ENCODE data around the gene TMEM255B.
"Not testable (repeated sequence)": the region's sequence is repeated elsewhere in the genome, so short reads cannot be mapped to it uniquely, and the experiment has no call there.

Gene TMEM255B

DNA sequence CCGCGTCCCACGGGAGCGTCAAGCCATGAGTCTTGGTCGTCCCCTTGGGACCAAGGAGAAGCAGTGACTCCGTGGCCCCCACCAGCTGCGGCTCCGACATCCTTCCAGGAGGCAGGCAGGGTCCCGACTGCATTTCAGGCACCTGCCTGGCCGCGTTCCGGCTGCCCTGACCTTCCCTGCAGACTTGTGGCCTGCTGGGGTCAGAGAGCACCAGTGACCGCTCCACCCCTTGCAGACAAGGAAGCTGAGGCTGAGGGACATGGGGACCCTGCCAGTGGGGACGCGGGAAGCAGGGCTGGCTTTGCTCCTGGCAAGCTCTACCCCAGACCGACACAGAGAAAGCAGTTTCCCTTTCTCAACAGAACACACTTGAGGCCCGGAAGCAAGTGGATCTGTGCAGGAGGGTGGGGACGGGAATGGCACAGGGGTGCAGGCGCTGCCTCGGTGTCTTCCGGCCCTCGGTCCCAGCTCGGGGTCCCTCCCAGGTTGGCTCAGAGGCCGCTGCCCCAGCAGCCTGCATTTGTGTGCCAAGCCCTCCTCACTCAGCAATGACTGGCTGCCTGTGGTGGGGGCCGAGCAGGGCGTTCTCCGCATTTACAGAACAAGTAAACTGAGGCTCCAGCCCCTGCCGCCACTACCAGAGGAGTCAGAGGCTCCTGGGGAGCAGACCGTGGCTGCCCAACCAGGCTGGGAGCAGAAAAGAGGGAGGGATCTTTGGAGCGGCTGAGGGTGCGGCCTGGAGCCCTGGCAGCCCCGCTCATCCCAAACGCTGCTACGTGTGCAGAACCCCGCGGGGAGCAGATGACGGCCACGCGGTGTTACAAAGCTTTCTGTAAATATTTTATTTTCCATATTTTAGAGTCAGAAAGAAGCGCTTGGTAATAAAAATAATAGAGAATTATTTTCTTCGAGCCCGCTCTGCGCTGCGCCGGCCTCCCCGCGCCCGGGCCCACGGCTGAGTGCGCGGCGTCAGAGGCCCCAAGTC, 61.0 kb downstream of the TMEM255B start:
- H3K9me3 ChIP-seq (ENCODE audit: low read length) = no peaks in the 10 kb centered on the region
- no peaks in the 10 kb centered on the region for H3K27me3 ChIP-seq (ENCODE audit: control insufficient read depth in 1 of 2, insufficient read depth in 2 of 2, low read length in 2 of 2)
- peak overlapping the region; percentile 39 to 51 for H3K4me3 ChIP-seq (ENCODE audit: low read depth in 1 of 2, low read length in 2 of 2)
- H3K9ac ChIP-seq (ENCODE audit: low read length) = no peak overlapping the region
- peaks cover 26% of the 10 kb centered on the region for H3K4me1 ChIP-seq (ENCODE audit: insufficient read depth, low read length)
- no peaks in the 10 kb centered on the region for H3K36me3 ChIP-seq (ENCODE audit: insufficient read depth, low read length)
- H3K27ac ChIP-seq (ENCODE audit: low read depth, low read length) = peak overlapping the region; percentile 87

DNA sequence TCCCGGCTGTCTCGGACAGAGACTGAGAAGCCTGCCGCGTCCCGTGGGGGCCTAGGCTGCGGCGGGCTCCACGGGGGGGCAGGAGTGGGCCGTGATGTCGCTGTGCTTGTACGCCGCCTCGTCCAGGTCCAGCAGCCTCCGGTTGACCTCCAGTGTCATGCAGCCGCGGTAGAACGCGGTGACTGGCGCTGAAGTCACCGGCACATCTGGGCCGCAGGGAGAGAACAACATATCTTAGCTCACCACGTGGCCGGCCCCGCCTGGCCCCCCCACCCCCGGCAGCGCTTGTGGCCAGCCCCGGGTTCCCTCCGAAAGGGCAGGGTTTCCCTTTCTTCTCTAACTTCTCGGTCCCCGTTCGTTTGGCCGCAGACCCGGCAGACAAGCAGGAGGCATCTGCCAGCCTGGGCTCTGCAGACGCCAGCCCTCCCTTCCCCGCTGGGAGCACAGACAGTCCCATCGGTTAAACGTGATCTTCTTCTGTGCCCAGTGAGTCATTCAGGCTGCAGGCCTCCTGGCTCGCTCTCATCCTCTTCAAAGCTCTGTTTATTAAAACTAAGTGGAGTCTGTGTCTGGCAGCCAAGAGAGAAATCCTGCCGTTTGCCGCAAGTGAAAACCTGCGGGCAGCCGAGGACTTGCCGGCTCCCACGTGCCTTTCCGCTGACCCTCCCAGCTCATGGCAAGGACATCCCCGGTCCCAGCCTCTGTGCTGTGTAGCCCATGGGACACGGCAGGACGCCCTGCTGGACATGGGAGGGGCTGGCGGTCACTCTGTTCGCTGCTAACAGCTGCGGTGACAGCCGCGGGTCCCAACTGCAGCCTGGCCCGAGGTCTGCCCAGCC, 62.0 kb downstream of the TMEM255B start:
- Histone ChIP-seq H3K36me3 (ENCODE audit: insufficient read depth, low read length) (no peaks in the 10 kb centered on the region), H3K4me1 (ENCODE audit: insufficient read depth, low read length) (peaks cover 26% of the 10 kb centered on the region), H3K9ac (ENCODE audit: low read length) (no peak overlapping the region), H3K27me3 (ENCODE audit: control insufficient read depth in 1 of 2, insufficient read depth in 2 of 2, low read length in 2 of 2) (no peaks in the 10 kb centered on the region), H3K9me3 (ENCODE audit: low read length) (no peaks in the 10 kb centered on the region), H3K27ac (ENCODE audit: low read depth, low read length) (peak overlapping the region; percentile 87), H3K4me3 (ENCODE audit: low read depth in 1 of 2, low read length in 2 of 2) (peak overlapping the region; percentile 39 to 51)

DNA sequence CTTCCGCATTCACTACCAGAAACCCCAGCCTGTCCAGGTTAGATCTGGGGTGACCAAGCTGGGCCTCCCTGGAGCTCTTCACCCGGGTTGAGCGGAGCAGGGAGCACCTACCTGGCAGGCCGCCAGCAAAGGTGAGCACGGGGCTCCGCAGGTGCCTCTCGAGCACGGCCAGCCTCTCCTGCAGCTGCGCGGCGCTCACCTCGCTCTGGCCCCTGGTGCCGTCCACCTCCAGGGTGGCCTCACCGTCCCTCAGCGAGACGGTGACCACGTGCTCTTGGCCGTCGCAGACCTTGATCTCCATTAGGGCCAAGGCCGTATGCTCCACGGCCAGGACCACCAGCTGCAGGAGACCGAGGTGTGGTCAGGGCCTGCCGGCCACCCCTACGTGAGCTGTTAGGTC, 62.8 kb downstream of the TMEM255B start:
- Histone ChIP-seq H3K4me3 (ENCODE audit: low read depth in 1 of 2, low read length in 2 of 2) (peak overlapping the region in 1 of 2 donors; percentile 51), H3K27ac (ENCODE audit: low read depth, low read length) (peak overlapping the region; percentile 87), H3K27me3 (ENCODE audit: control insufficient read depth in 1 of 2, insufficient read depth in 2 of 2, low read length in 2 of 2) (no peaks in the 10 kb centered on the region), H3K4me1 (ENCODE audit: insufficient read depth, low read length) (peaks cover 24% of the 10 kb centered on the region), H3K9me3 (ENCODE audit: low read length) (no peaks in the 10 kb centered on the region), H3K36me3 (ENCODE audit: insufficient read depth, low read length) (peaks cover under 1% of the 10 kb centered on the region), H3K9ac (ENCODE audit: low read length) (no peak overlapping the region)

DNA sequence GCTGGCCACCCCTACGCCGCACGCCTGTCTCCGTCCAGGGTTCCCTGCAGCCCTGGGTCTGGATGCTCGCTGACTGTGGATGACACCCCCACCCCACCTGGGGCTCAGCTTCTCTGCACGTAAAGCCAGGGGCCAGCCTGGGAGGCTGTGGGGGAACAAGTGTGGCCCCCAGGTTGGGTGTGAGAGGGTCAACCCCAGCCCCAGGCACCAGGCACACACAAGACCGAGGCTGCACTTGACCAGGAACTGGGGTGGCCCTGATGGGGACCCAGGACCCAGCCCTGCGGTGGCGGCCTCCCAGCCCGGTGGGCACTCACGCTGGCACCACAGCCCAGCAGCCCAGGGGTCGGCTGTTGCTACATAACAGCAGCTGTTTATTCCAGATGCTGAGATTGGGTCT, 63.2 kb downstream of the TMEM255B start:
- Histone ChIP-seq H3K9ac (ENCODE audit: low read length) (no peak overlapping the region), H3K9me3 (ENCODE audit: low read length) (no peaks in the 10 kb centered on the region), H3K4me3 (ENCODE audit: low read depth in 1 of 2, low read length in 2 of 2) (no peak overlapping the region), H3K4me1 (ENCODE audit: insufficient read depth, low read length) (peaks cover 22% of the 10 kb centered on the region), H3K27me3 (ENCODE audit: control insufficient read depth in 1 of 2, insufficient read depth in 2 of 2, low read length in 2 of 2) (no peaks in the 10 kb centered on the region), H3K27ac (ENCODE audit: low read depth, low read length) (peak overlapping the region; percentile 87), H3K36me3 (ENCODE audit: insufficient read depth, low read length) (peaks cover 5% of the 10 kb centered on the region)

DNA sequence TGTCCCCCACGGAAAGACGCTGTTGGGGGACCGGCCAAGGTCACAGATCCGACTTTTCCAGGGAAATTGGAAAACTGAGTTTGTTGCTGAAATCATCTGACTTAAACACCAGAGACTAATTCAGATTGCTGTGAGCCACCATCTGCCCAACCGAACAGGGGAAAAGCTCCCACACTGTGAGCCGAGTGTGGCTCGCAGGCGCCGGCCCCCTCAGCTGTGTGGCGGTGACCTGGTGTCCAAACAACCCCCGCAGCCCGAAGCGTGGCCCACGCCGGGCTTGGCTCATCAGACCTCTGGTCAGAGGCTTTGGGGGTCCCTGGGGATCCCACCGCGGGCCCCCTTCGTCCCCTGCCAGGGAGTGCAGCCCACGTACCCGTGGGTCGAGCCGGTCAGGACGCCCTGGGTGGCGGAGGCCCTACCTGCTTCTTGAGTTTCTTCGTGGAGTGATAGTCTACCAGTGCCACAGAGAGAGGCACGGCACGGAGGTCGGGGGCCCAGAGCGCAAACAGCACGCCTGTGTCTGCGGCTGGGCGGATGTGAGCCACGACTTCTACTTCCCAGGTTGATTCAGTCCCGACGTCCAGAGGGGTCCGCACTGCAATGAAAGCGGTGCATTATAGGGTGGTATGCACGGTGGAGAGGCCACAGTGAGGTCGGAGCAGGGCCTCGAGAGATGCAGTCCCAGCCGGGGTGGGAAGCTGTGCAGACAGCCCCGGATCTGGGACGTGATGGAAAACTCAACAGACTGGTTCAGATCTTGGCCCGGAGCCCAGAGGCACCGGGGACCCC, 64.1 kb downstream of the TMEM255B start:
- H3K4me3 ChIP-seq (ENCODE audit: low read depth in 1 of 2, low read length in 2 of 2) = no peak overlapping the region
- H3K4me1 ChIP-seq (ENCODE audit: insufficient read depth, low read length) = peaks cover 22% of the 10 kb centered on the region
- no peaks in the 10 kb centered on the region for H3K27me3 ChIP-seq (ENCODE audit: control insufficient read depth in 1 of 2, insufficient read depth in 2 of 2, low read length in 2 of 2)
- no peak overlapping the region for H3K9ac ChIP-seq (ENCODE audit: low read length)
- peaks cover 7% of the 10 kb centered on the region for H3K36me3 ChIP-seq (ENCODE audit: insufficient read depth, low read length)
- no peaks in the 10 kb centered on the region for H3K9me3 ChIP-seq (ENCODE audit: low read length)
- H3K27ac ChIP-seq (ENCODE audit: low read depth, low read length) = no peak overlapping the region

DNA sequence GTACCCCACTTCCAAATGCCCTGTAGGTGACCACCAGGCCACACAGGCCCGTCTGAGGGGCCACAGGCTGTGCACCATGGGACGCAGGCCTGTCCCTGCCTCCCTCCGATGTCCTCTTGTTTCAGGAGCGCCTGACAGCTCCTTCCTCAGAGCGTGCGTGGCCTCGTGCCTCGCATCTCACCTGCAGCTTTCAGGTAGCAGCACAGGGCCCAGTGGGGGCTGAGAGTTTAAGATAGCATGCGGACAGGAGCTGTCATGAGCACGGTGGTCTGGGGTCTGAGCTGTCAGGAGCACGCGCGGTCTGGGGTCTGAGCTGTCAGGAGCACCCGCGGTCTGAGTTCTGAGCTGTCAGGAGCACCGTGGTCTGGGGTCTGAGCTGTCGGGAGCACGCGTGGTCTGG, 64.7 kb downstream of the TMEM255B start:
- no peak overlapping the region for H3K27ac ChIP-seq (ENCODE audit: low read depth, low read length)
- H3K36me3 ChIP-seq (ENCODE audit: insufficient read depth, low read length) = peaks cover 7% of the 10 kb centered on the region
- H3K9ac ChIP-seq (ENCODE audit: low read length) = no peak overlapping the region
- H3K4me1 ChIP-seq (ENCODE audit: insufficient read depth, low read length) = peaks cover 22% of the 10 kb centered on the region
- no peaks in the 10 kb centered on the region for H3K27me3 ChIP-seq (ENCODE audit: control insufficient read depth in 1 of 2, insufficient read depth in 2 of 2, low read length in 2 of 2)
- no peak overlapping the region for H3K4me3 ChIP-seq (ENCODE audit: low read depth in 1 of 2, low read length in 2 of 2)
- no peaks in the 10 kb centered on the region for H3K9me3 ChIP-seq (ENCODE audit: low read length)

DNA sequence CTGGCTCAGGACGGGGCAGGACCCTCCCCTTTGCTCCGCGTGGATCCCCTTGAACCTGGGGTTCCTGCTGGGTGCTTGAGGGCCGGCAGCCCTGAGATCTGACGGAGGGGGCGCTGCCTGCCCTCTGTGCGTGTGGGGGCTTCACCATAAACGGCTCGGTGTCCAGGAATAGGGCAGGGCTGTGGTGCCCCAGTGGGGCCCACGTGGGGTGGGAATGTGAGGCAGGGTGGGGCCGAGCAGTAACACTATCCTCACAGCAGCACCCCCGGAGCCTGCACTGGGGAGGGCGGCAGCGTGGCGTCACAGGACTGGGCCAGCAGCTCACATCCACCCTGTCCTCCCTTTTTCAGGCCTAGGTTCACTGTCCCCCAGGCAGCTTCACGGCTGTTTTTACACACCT, 66.8 kb downstream of the TMEM255B start:
- Histone ChIP-seq H3K4me1 (ENCODE audit: insufficient read depth, low read length) (peaks cover 13% of the 10 kb centered on the region), H3K9ac (ENCODE audit: low read length) (no peak overlapping the region), H3K36me3 (ENCODE audit: insufficient read depth, low read length) (peaks cover 7% of the 10 kb centered on the region), H3K27me3 (ENCODE audit: control insufficient read depth in 1 of 2, insufficient read depth in 2 of 2, low read length in 2 of 2) (no peaks in the 10 kb centered on the region), H3K4me3 (ENCODE audit: low read depth in 1 of 2, low read length in 2 of 2) (no peak overlapping the region), H3K27ac (ENCODE audit: low read depth, low read length) (no peak overlapping the region), H3K9me3 (ENCODE audit: low read length) (no peaks in the 10 kb centered on the region)

DNA sequence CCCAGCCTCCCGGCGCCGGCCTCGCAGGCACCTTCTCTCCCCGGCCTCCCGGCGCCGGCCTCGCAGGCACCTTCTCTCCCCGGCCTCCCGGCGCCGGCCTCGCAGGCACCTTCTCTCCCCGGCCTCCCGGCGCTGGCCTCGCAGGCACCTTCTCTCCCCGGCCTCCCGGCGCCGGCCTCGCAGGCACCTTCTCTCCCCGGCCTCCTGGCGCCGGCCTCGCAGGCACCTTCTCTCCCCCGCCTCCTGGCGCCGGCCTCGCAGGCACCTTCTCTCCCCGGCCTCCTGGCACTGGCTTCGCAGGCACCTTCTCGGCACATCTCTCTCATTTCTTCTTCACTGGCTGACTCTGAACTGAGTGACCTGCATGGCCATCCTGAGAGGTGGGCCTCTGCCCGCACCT, 67.4 kb downstream of the TMEM255B start:
- H3K27ac ChIP-seq (ENCODE audit: low read depth, low read length); H3K36me3 ChIP-seq (ENCODE audit: insufficient read depth, low read length); H3K27me3 ChIP-seq (ENCODE audit: control insufficient read depth in 1 of 2, insufficient read depth in 2 of 2, low read length in 2 of 2); H3K4me3 ChIP-seq (ENCODE audit: low read depth in 1 of 2, low read length in 2 of 2); H3K9ac ChIP-seq (ENCODE audit: low read length); H3K9me3 ChIP-seq (ENCODE audit: low read length); H3K4me1 ChIP-seq (ENCODE audit: insufficient read depth, low read length): not testable (repeated sequence)

DNA sequence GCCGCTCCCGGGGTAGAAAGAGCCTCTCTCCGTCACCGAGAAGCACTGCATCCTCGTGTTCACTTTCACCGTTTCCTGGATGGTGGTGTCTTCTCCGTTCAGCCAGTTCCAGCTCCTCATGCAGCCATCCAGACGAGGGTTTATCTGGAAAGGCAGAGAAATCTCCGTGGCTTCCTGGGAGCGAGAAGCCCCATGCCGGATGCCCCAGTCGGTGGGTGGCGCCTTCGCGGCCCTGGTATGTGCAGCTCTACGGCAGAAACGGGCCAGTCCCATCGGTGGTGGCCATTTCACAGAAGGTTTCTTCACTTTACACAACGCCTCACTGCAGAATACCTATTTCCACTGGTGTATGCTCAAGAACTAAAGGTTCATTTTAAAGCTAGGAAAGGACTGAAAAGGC, 68.0 kb downstream of the TMEM255B start:
- Histone ChIP-seq H3K9me3 (ENCODE audit: low read length) (no peaks in the 10 kb centered on the region), H3K4me1 (ENCODE audit: insufficient read depth, low read length) (peaks cover 1% of the 10 kb centered on the region), H3K4me3 (ENCODE audit: low read depth in 1 of 2, low read length in 2 of 2) (no peak overlapping the region), H3K27me3 (ENCODE audit: control insufficient read depth in 1 of 2, insufficient read depth in 2 of 2, low read length in 2 of 2) (no peaks in the 10 kb centered on the region), H3K36me3 (ENCODE audit: insufficient read depth, low read length) (peaks cover 7% of the 10 kb centered on the region), H3K27ac (ENCODE audit: low read depth, low read length) (no peak overlapping the region), H3K9ac (ENCODE audit: low read length) (no peak overlapping the region)

DNA sequence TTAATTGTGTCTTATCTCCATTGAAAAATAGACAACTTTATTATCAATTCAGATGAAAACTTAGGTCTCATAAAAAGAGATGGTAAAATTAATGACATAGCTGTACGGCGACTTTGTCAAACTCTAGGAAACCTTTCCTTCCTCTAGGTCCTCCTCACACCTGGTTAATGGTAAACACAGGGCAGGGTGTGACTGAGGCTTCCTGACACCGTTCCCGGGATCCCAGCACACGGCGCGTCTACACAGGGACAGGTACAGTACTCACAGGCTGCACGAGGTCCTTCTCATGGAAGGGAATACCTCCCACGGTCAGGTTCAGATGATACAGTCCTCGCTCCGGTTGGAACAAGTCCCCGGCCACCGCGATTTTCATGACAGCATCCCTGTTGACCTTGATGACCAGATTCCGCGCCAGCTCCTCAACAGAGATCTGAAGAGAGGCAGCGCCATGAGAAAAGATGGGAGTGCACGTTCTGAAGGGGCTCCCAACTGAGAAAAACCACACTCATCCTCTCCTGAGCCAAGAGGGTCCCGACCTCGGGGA, 69.3 kb downstream of the TMEM255B start:
- Histone ChIP-seq H3K27me3 (ENCODE audit: control insufficient read depth in 1 of 2, insufficient read depth in 2 of 2, low read length in 2 of 2) (no peaks in the 10 kb centered on the region), H3K4me3 (ENCODE audit: low read depth in 1 of 2, low read length in 2 of 2) (no peak overlapping the region), H3K27ac (ENCODE audit: low read depth, low read length) (no peak overlapping the region), H3K9me3 (ENCODE audit: low read length) (no peaks in the 10 kb centered on the region), H3K9ac (ENCODE audit: low read length) (no peak overlapping the region), H3K4me1 (ENCODE audit: insufficient read depth, low read length) (no peaks in the 10 kb centered on the region), H3K36me3 (ENCODE audit: insufficient read depth, low read length) (peaks cover 11% of the 10 kb centered on the region)
